Tibial artery (tissue), 4 donors: ENCODE results near the gene MARK1.

Experiments used
- DNase-seq, 2 donors: peaks; one replicate each; pipeline ENCODE4 v3.0.0-alpha.2; 2019
- H3K27ac ChIP-seq, 2 donors: fragments of 200-600 bp; sonication (generic) in 1 of 2; 1 replicate in 1 of 2; 2 replicates in 1 of 2; pipeline ENCODE4 v1.5.1; 2018 to 2019; ENCODE audit warnings: mild to moderate bottlenecking in 1 of 2
- H3K27me3 ChIP-seq, 2 donors: fragments of 200-600 bp; sonication (generic) in 1 of 2; one replicate each; pipeline versions ENCODE4 v1.5.1 to v1.6.0; 2016 to 2019
- H3K36me3 ChIP-seq, 3 donors: fragments of 200-600 bp; sonication (generic) in 2 of 3; one replicate each; pipeline ENCODE4 v1.5.1; 2016 to 2019; ENCODE audit warnings: mild to moderate bottlenecking in 2 of 3
- H3K4me1 ChIP-seq, 4 donors: fragments of 200-600 bp; sonication (generic) in 2 of 4; 1 replicate in 3 of 4; 2 replicates in 1 of 4; pipeline ENCODE4 v1.5.1; 2016 to 2019
- H3K4me3 ChIP-seq, 2 donors: fragments of 200-600 bp; sonication (generic) in 1 of 2; 1 replicate in 1 of 2; 2 replicates in 1 of 2; pipeline ENCODE4 v1.5.1; 2018 to 2019; ENCODE audit warnings: mild to moderate bottlenecking in 2 of 2
- H3K9me3 ChIP-seq, 3 donors: fragments of 200-600 bp; sonication (generic) in 1 of 3; one replicate each; pipeline ENCODE4 v1.5.1; 2016 to 2019
- intact Hi-C: fragments of 100-400 bp; cut with DNase I; formaldehyde crosslinking; loops from one replicate; pipeline ENCODE4 v1.15.0; 2023; ENCODE audit warnings: low total_unique reads
- TF ChIP-seq, protein P1 (sequence below), 2 experiments: fragments of 200-600 bp in 1 of 2; fragments of 450-650 bp in 1 of 2; IDR thresholded peaks; one replicate each; pipeline ENCODE4 v1.5.1; 2017 to 2019; ENCODE audit warnings: antibody characterized with exemption in 2 of 2, mild to moderate bottlenecking in 1 of 2, moderate library complexity in 1 of 2

MARK1 gene

GRCh38 chr1:220551718-220552117, 23.8 kb downstream of the MARK1 start:
- Histone ChIP-seq H3K36me3 (no peaks in the 10 kb centered on the region), H3K4me3 (no peak overlapping the region), H3K4me1 (peaks cover 0 to 30% (median 4%) of the 10 kb centered on the region in 4 donors), H3K27me3 (no peaks in the 10 kb centered on the region), H3K9me3 (no peaks in the 10 kb centered on the region), H3K27ac (no peak overlapping the region)
- no peak for DNase-seq
- TF ChIP-seq, protein P1, sequence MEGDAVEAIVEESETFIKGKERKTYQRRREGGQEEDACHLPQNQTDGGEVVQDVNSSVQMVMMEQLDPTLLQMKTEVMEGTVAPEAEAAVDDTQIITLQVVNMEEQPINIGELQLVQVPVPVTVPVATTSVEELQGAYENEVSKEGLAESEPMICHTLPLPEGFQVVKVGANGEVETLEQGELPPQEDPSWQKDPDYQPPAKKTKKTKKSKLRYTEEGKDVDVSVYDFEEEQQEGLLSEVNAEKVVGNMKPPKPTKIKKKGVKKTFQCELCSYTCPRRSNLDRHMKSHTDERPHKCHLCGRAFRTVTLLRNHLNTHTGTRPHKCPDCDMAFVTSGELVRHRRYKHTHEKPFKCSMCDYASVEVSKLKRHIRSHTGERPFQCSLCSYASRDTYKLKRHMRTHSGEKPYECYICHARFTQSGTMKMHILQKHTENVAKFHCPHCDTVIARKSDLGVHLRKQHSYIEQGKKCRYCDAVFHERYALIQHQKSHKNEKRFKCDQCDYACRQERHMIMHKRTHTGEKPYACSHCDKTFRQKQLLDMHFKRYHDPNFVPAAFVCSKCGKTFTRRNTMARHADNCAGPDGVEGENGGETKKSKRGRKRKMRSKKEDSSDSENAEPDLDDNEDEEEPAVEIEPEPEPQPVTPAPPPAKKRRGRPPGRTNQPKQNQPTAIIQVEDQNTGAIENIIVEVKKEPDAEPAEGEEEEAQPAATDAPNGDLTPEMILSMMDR (IDR thresholded peaks at IDR 0.05), result no peak
- intact Hi-C loops, result no loop called here

DNA sequence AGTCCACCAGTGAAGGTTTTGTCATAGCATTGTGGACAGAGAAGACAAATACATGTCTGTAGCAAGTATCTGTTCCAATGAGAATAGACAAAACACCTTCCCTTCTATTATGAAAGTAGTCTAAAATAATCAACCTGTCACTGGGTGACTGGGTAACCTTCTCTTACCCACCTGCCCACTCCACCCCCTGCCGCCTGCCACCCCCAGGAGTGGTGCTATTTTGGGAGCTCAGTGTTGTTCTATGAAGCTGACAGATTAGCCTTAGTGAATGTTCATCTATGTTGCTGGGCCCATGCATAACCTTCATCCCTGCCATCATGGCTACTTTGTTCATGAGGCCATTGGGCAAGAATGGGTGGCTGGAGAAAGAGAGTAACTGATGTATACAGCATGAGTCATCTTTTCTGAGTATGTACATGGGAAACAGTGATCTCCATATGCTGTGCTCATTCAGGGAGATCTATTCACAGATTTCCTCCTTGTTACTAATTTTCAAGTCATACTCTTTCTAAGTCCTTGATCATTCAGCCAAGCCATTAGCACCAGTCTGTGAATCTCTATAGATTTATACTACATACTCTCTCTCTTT, 24.8 kb downstream of the MARK1 start:
- H3K27ac ChIP-seq, result no peak overlapping the region
- no peaks in the 10 kb centered on the region for H3K36me3 ChIP-seq
- no peak for DNase-seq
- TF ChIP-seq, protein P1 (IDR thresholded peaks at IDR 0.05), result no peak
- no peak overlapping the region for H3K4me3 ChIP-seq
- no peaks in the 10 kb centered on the region for H3K9me3 ChIP-seq
- H3K4me1 ChIP-seq, result peaks cover 0 to 31% (median 4%) of the 10 kb centered on the region in 4 donors
- H3K27me3 ChIP-seq, result no peaks in the 10 kb centered on the region
- intact Hi-C loops, result no loop called here

GRCh38 chr1:220556641-220557040, 28.7 kb downstream of the MARK1 start:
- no peak overlapping the region for H3K4me3 ChIP-seq
- no peaks in the 10 kb centered on the region for H3K27me3 ChIP-seq
- TF ChIP-seq, protein P1 (IDR thresholded peaks at IDR 0.05), result no peak
- DNase-seq, result no peak
- no peaks in the 10 kb centered on the region for H3K36me3 ChIP-seq
- peaks cover 0 to 9% (median 2%) of the 10 kb centered on the region in 4 donors for H3K4me1 ChIP-seq
- intact Hi-C loops, result no loop called here
- no peak overlapping the region for H3K27ac ChIP-seq
- no peaks in the 10 kb centered on the region for H3K9me3 ChIP-seq

GRCh38 chr1:220563564-220563963, 35.6 kb downstream of the MARK1 start:
- no peak overlapping the region for H3K4me3 ChIP-seq
- TF ChIP-seq, protein P1 (IDR thresholded peaks at IDR 0.05), result no peak
- DNase-seq, result no peak
- intact Hi-C loops, result no loop called here
- no peak overlapping the region for H3K27ac ChIP-seq
- peaks cover 0 to 39% (median 0%) of the 10 kb centered on the region in 4 donors for H3K4me1 ChIP-seq
- no peaks in the 10 kb centered on the region for H3K9me3 ChIP-seq
- H3K27me3 ChIP-seq, result no peaks in the 10 kb centered on the region
- H3K36me3 ChIP-seq, result no peaks in the 10 kb centered on the region

GRCh38 chr1:220564216-220564615, 36.3 kb downstream of the MARK1 start:
- no peak for DNase-seq
- Histone ChIP-seq H3K4me3 (no peak overlapping the region), H3K36me3 (no peaks in the 10 kb centered on the region), H3K4me1 (peaks cover 0 to 41% (median 0%) of the 10 kb centered on the region in 4 donors), H3K9me3 (no peaks in the 10 kb centered on the region), H3K27ac (no peak overlapping the region), H3K27me3 (no peaks in the 10 kb centered on the region)
- intact Hi-C loops, result no loop called here
- TF ChIP-seq, protein P1 (IDR thresholded peaks at IDR 0.05), result no peak

DNA sequence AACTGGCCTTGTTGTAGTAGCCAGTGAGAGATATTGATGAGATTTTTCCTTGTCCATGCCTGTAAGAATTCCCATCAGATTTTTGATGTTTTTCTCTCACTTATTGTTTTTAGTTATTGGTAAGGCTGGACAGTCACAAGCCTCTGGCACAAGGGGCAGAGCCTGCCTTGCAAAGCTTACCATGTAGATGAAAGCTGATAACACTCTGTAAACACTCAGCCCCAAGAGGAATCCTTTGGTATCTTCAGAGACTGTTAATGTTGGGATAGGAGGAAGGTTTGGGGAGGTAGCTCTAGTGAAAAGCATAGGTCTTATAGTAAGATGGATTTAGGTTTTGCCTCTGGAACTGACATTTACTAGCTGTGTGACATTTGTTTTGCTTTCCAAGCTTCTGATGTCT, 37.7 kb downstream of the MARK1 start:
- no peak for DNase-seq
- Histone ChIP-seq H3K27ac (no peak overlapping the region), H3K9me3 (no peaks in the 10 kb centered on the region), H3K4me3 (no peak overlapping the region), H3K4me1 (peaks cover 0 to 41% (median 0%) of the 10 kb centered on the region in 4 donors), H3K36me3 (no peaks in the 10 kb centered on the region), H3K27me3 (no peaks in the 10 kb centered on the region)
- TF ChIP-seq, protein P1 (IDR thresholded peaks at IDR 0.05), result no peak
- intact Hi-C loops, result no loop called here
